Measurements from ENCODE around the gene MYH15.

The MYH15 gene

GRCh38 chr3:108509263-108509662, 1.1 kb downstream of the MYH15 start:
- DNase-seq = no peak

GRCh38 chr3:108507902-108508301, 2.5 kb downstream of the MYH15 start:
- DNase-seq = no peak

GRCh38 chr3:108505811-108506210, 4.6 kb downstream of the MYH15 start:
- peak; percentile 9 for DNase-seq

- DNase-seq = no peak
These were observed 6.7 kb downstream of the MYH15 start for GRCh38 chr3:108503722-108504121.

- DNase-seq = no peak
These were observed 8.9 kb downstream of the MYH15 start for GRCh38 chr3:108501535-108501934.

GRCh38 chr3:108500728-108501127, 9.7 kb downstream of the MYH15 start:
- DNase-seq = no peak

GRCh38 chr3:108497271-108497670, 13.1 kb downstream of the MYH15 start:
- DNase-seq = no peak

- DNase-seq = no peak
These were observed 14.7 kb downstream of the MYH15 start for GRCh38 chr3:108495717-108496116.

- DNase-seq = no peak
These were observed 15.4 kb downstream of the MYH15 start for GRCh38 chr3:108494906-108495531.

- DNase-seq = peak; percentile 3
These were observed 16.5 kb downstream of the MYH15 start for GRCh38 chr3:108493862-108494261.

GRCh38 chr3:108491456-108491855, 18.9 kb downstream of the MYH15 start:
- DNase-seq = no peak

- DNase-seq = peak; percentile 60
These were observed 20.6 kb downstream of the MYH15 start for GRCh38 chr3:108489776-108490175.

GRCh38 chr3:108488631-108489030, 21.8 kb downstream of the MYH15 start:
- peak; percentile 33 for DNase-seq

- DNase-seq = no peak
These were observed 23.0 kb downstream of the MYH15 start for GRCh38 chr3:108487439-108487838.

- DNase-seq = no peak
These were observed 23.5 kb downstream of the MYH15 start for GRCh38 chr3:108486941-108487340.

- DNase-seq = no peak
These were observed 24.1 kb downstream of the MYH15 start for GRCh38 chr3:108486338-108486737.

- DNase-seq = no peak
These were observed 25.2 kb downstream of the MYH15 start for GRCh38 chr3:108485146-108485545.

- no peak for DNase-seq
These were observed 31.2 kb downstream of the MYH15 start for GRCh38 chr3:108479224-108479623.

- DNase-seq = peak; percentile 73
These were observed 32.8 kb downstream of the MYH15 start for GRCh38 chr3:108477511-108478147.

GRCh38 chr3:108475220-108475782, 35.1 kb downstream of the MYH15 start:
- no peak for DNase-seq

GRCh38 chr3:108474581-108474980, 35.8 kb downstream of the MYH15 start:
- no peak for DNase-seq

- no peak for DNase-seq
These were observed 36.7 kb downstream of the MYH15 start for GRCh38 chr3:108473711-108474110.

- DNase-seq = peak; percentile 66
These were observed 38.3 kb downstream of the MYH15 start for GRCh38 chr3:108472001-108472591.

GRCh38 chr3:108471426-108471825, 39.0 kb downstream of the MYH15 start:
- DNase-seq = no peak

All from activated CD4-positive, alpha-beta T cell treated with anti-CD3 and anti-CD28 coated beads, Interleukin-2, Interleukin-6, amounts not matched to agents 100 ng/mL and 50 ng/mL, durations not matched to agents 16 hours and 8 hours (primary cell).